Stomach (tissue), 4 donors: ENCODE measurements around the gene DENND1B.

ENCODE experiments used
- EP300 ChIP-seq: sonication (generic); formaldehyde crosslinking; IDR thresholded peaks from one replicate; pipeline ENCODE4 v1.6.1; 2017; ENCODE audit warnings: antibody characterized with exemption
- POLR2A ChIP-seq, 4 donors: fragments of 450-650 bp; IDR thresholded peaks; one replicate each; pipeline ENCODE4 v1.6.1; 2016; ENCODE audit warnings: antibody characterized with exemption in 4 of 4, control low read depth in 2 of 4, mild to moderate bottlenecking in 1 of 4, moderate library complexity in 1 of 4
- POLR2AphosphoS5 ChIP-seq, 3 donors: sonication (generic); formaldehyde crosslinking; IDR thresholded peaks; one replicate each; pipeline ENCODE4 v1.6.1; 2016; ENCODE audit warnings: antibody characterized with exemption in 3 of 3
- TF ChIP-seq, protein P1 (sequence below), 7 experiments: fragments of 450-650 bp in 4 of 7; fragments of 200-600 bp in 3 of 7; sonication (generic) in 3 of 7; IDR thresholded peaks; one replicate each; pipeline ENCODE4 v1.5.1; 2016 to 2019; ENCODE audit warnings: antibody characterized with exemption in 7 of 7, control low read depth in 2 of 7, mild to moderate bottlenecking in 1 of 7

DNA sequence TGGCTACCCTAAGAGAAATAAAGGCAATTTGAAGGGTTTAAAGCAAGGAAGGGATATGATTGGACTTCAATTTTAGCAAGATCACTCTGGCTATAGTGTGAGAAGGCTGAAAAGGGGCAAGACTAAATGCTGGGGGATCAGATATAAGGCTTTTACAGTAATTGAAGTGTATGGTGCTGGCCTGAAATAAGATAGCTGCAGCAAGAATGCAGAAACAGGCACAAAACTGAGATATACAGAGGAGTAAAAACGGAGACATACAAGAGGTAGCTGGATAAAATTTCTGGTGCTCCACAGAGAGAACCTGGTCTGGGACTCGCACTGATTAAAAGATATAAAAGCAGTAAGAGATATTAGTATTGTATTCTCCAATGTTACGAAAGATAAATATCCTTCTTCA, 92.0 kb downstream of the DENND1B start:
- no peak for TF ChIP-seq POLR2AphosphoS5 (IDR thresholded peaks at IDR 0.05)
- TF ChIP-seq, protein P1, sequence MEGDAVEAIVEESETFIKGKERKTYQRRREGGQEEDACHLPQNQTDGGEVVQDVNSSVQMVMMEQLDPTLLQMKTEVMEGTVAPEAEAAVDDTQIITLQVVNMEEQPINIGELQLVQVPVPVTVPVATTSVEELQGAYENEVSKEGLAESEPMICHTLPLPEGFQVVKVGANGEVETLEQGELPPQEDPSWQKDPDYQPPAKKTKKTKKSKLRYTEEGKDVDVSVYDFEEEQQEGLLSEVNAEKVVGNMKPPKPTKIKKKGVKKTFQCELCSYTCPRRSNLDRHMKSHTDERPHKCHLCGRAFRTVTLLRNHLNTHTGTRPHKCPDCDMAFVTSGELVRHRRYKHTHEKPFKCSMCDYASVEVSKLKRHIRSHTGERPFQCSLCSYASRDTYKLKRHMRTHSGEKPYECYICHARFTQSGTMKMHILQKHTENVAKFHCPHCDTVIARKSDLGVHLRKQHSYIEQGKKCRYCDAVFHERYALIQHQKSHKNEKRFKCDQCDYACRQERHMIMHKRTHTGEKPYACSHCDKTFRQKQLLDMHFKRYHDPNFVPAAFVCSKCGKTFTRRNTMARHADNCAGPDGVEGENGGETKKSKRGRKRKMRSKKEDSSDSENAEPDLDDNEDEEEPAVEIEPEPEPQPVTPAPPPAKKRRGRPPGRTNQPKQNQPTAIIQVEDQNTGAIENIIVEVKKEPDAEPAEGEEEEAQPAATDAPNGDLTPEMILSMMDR (IDR thresholded peaks at IDR 0.05), result no peak
- no peak for TF ChIP-seq EP300
- no peak for TF ChIP-seq POLR2A (IDR thresholded peaks at IDR 0.05)
